T-helper 17 cell (primary cell): ENCODE results near the gene PTGES. TPM values are rescaled to one million over a fixed set of nuclear protein-coding genes. Genes with fewer than 3 reads are reported as not detected.
A peak's percentile ranks its signal among the peaks of the same experiment; 100 is the strongest.
"Not testable (repeated sequence)": the region's sequence is repeated elsewhere in the genome, so short reads cannot be mapped to it uniquely, and the experiment has no call there.

ENCODE experiments used
- ATAC-seq: fragments of 150-1000 bp; cut with Tn5 transposase; 2 replicates; pipeline ENCODE4 v1.10.0; 2021; ENCODE audit warnings: mild to moderate bottlenecking, moderate library complexity
- DNase-seq, 3 donors: peaks; one replicate each; pipeline versions ENCODE4 v3.0.0 to v3.0.0-alpha.2; 2020 to 2021
- H3K9me3 ChIP-seq: one replicate; pipeline ENCODE4 v1.7.0; 2013; ENCODE audit warnings: low read length, mild to moderate bottlenecking; ENCODE audit not compliant: control insufficient read depth, poor library complexity, severe bottlenecking
- H3K27ac Mint-ChIP-seq: one replicate; pipeline ENCODE4 v1.8.0; 2022; ENCODE audit warnings: mild to moderate bottlenecking, moderate library complexity, mixed read lengths
- H3K27me3 Mint-ChIP-seq: one replicate; pipeline ENCODE4 v1.8.0; 2022; ENCODE audit warnings: mixed read lengths
- H3K36me3 Mint-ChIP-seq: one replicate; pipeline ENCODE4 v1.8.0; 2022; ENCODE audit warnings: low read depth, mixed read lengths
- H3K4me1 Mint-ChIP-seq: one replicate; pipeline ENCODE4 v1.8.0; 2022; ENCODE audit warnings: mild to moderate bottlenecking, mixed read lengths
- H3K4me3 Mint-ChIP-seq: one replicate; pipeline ENCODE4 v1.8.0; 2022; ENCODE audit warnings: mild to moderate bottlenecking, moderate library complexity, mixed read lengths
- total RNA-seq, 4 donors: library from RNA in 2 of 4; stranded (reverse) in 2 of 4; gene quantifications; one replicate each; pipeline ENCODE4 v1.2.3 and lab custom pipeline; 2022 to 2026

The PTGES gene
- total RNA-seq, 2 donors from 2014 or later: 0.15 TPM; not detected in 1

DNA sequence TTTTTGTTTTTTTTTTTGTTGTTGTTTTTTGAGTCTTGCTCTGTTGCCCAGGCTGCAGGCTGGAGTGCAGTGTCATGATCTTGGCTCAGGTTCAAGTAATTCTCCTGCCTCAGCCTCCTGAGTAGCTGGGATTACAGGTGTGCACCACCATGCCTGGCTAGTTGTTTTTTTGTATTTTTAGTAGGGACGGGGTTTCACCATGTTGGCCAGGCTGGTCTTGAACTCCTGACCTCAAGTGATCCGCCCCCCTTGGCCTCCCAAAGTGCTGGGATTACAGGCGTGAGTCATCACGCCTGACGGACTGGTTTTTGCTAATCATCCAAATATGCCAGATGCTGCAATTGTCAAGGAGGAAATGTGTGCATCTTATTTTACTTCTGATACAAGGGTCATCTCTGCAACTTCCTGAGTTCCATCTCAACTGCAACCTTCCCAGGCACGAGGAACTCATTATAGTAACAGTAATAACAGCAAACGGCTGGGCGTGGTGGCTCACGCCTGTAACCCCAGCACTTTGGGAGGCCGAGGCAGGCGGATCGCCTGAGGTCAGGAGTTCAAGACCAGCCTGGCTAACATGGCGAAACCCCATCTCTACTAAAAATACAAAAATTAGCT lies 9.6 kb upstream of the PTGES start:
- not testable (repeated sequence) for H3K4me3 Mint-ChIP-seq, DNase-seq, ATAC-seq, H3K9me3 ChIP-seq, H3K4me1 Mint-ChIP-seq, H3K36me3 Mint-ChIP-seq
- H3K27me3 Mint-ChIP-seq: peaks cover 15% of the 10 kb centered on the region
- peak overlapping the region; percentile 16 for H3K27ac Mint-ChIP-seq

DNA sequence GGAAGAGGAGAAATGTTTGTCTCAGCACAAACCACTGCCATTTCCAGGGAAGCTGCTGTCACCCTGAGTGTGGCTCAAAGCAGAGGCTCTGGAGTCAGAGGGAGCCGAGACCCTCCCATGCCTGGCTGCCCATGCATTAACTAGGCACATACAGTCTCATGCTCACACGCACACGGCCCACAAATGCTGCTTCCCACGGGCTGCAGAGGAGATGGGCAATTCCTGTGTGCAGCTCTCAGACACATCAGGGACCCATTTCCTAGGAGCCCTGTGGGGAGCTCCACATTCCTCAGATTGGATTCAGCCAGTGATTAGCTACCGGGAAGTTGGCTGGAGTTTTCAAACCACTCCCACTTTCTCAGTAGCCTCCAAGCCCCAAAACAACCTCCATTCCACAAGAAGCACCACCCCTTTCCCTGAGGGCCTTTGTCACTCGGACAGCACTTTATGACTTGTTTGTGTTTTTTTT lies 9.1 kb upstream of the PTGES start:
- H3K27ac Mint-ChIP-seq: peak overlapping the region; percentile 16
- no peak for ATAC-seq
- peaks cover 15% of the 10 kb centered on the region for H3K27me3 Mint-ChIP-seq

DNA sequence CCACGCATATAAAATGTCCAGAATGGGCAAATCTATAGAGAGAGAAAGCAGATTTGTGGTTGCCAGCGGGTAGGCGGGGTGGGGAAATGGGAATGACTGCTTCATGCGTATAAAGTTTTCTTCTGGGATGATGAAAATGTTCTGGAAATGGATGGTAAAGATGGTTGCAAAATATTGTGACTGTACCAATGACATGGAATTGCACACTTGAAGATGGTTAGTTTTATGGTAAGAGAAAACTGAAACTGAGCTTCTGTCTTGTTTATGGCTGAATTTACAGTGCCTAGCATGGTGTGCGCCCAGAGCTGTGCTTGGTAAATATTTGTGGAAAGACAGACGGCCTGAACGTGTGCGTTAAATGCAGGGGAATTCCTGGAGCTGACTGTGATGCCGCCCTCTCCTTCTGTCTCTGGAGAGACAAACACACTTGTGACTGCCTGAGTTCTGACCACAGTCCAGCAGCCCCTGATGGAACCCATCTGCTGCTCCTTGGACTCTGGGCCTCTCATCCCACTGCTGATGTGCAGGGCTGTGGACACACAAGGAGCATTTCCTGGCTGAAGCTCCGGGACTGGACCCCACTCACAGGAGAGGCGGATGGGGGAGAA lies 8.6 kb upstream of the PTGES start:
- peaks cover 15% of the 10 kb centered on the region for H3K27me3 Mint-ChIP-seq
- ATAC-seq (no peak), DNase-seq (no peak)
- H3K27ac Mint-ChIP-seq: no peak overlapping the region
- peaks cover 2% of the 10 kb centered on the region for H3K36me3 Mint-ChIP-seq
- H3K4me3 Mint-ChIP-seq: no peak overlapping the region
- H3K4me1 Mint-ChIP-seq: peaks cover 8% of the 10 kb centered on the region
- no peaks in the 10 kb centered on the region for H3K9me3 ChIP-seq

More for the DNA sequence above, 9.1 kb upstream of the PTGES start:
- no peaks in the 10 kb centered on the region for H3K9me3 ChIP-seq
- Mint-ChIP-seq H3K36me3 (peaks cover 2% of the 10 kb centered on the region), H3K4me3 (no peak overlapping the region), H3K4me1 (peaks cover 7% of the 10 kb centered on the region)
- no peak for DNase-seq

DNA sequence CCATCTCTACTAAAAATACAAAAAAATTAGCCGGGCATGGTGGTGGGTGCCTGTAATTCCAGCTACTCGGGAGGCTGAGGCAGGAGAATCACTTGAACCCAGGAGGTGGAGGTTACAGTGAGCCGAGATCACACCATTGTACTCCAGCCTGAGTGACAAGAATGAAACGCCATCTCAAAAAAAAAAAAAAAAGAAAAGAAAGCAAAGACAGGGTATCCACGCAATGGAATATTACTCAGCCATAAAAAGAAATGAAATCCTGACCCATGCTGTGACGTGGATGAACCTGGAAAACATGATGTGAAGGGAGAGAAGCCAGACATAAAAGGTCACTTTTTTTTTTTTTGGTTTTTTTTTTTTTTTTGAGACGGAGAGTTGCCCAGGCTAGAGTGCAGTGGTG lies 7.9 kb upstream of the PTGES start:
- not testable (repeated sequence) for H3K36me3 Mint-ChIP-seq, H3K4me1 Mint-ChIP-seq, ATAC-seq, H3K27ac Mint-ChIP-seq, H3K4me3 Mint-ChIP-seq, DNase-seq, H3K9me3 ChIP-seq
- H3K27me3 Mint-ChIP-seq: peaks cover 15% of the 10 kb centered on the region

DNA sequence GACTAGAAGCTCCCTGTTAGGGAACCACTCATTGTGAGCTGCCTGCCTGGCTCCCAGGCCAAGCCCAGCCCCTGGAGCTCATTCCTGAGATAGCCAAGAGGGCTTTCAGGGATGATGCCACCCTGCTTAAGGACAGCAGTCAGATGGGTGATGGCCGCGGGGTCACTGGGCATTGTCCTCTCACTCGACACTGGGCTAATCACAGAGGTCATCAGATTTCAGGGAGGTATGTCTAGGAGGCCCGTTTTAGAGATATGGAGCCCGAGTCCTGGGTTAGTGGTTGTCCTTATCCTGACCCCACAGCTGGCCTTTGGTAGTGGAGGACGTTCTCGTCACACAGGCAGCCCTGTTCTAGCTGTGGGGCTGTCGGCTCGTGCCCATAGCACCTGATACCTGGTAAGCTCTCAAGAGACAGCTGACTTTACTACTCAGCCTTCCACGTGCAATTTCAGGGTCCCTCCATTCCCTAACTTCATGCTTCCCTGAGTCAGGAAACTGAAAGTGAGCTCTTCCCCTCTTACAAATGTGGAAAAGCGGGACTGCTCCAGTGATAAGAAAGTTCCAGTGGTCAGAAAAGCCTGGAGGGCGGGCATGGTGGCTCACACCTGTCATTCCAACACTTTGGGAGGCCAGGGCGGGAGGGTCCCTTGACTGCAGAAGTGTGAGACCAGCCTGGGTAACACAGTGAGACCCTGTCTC lies 7.1 kb upstream of the PTGES start:
- Mint-ChIP-seq H3K27ac (no peak overlapping the region), H3K27me3 (peaks cover 15% of the 10 kb centered on the region), H3K36me3 (peaks cover 2% of the 10 kb centered on the region), H3K4me1 (peaks cover 8% of the 10 kb centered on the region), H3K4me3 (no peak overlapping the region)
- DNase-seq (no peak), ATAC-seq (no peak)
- H3K9me3 ChIP-seq: no peaks in the 10 kb centered on the region

DNA sequence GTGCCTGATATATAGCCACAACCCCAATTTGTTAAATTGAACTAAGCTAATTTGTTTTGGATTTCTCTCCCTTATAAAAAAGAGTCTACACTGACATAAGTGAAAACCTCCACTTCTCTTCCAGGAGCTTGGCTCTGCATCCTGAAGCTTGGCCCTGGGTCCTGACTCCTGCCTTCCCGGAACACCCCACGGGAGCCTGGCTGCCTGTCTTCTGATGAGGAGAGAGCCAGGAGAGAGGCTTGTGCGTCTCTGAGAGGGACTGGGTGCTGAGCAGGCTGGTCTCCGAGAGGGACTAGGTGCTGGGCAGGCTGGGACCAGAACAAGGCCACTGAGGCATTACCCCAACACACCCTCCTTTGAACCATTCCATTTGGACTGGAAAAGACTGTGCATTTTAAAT lies 6.5 kb upstream of the PTGES start:
- DNase-seq: no peak
- Mint-ChIP-seq H3K36me3 (peaks cover 2% of the 10 kb centered on the region), H3K4me3 (no peak overlapping the region), H3K4me1 (peaks cover 8% of the 10 kb centered on the region), H3K27me3 (peaks cover 16% of the 10 kb centered on the region), H3K27ac (no peak overlapping the region)
- no peak for ATAC-seq
- H3K9me3 ChIP-seq: no peaks in the 10 kb centered on the region

DNA sequence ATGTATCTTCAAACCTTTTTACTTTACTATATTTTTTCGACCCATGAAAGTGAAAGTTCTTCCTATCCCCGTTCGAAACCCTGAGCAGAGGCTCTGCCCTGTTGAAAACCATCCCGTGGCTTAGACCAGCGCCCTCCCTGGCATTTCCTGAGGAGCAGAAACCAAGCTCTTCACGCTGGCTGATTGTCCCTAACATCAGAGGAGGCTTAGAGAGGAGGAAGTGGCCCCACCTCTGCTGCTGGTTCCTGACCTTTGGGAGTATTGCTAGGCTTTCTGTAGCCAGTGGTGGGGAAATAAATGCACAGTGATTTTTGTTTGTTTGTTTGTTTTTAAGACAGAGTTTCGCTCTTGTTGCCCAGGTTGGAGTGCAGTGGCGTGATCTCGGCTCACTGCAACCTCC lies 4.2 kb upstream of the PTGES start:
- no peak overlapping the region for H3K27ac Mint-ChIP-seq

DNA sequence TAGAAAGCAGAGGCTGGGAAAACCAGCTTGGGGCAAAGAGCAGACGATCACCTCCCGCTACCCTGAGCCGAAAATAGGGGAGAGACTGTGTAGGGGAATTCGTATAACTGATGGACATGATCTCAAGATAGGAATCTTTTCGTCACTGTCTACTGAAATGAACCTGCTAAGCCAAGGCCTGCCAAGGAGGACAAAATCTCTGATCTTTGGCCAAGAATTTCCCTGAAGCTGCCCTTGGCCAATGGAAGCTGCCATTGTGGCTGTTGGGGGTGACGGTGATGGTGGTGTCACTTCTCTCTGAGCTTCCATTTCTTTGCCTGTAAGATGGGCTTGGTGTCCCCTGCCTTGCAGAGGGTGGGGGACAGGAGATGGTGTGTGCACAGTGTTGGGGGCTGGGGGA lies 3.3 kb upstream of the PTGES start:
- ATAC-seq (no peak), DNase-seq (no peak)
- peaks cover 42% of the 10 kb centered on the region for H3K27me3 Mint-ChIP-seq
- H3K9me3 ChIP-seq: no peaks in the 10 kb centered on the region
- no peak overlapping the region for H3K27ac Mint-ChIP-seq
- no peak overlapping the region for H3K4me3 Mint-ChIP-seq
- H3K4me1 Mint-ChIP-seq: peaks cover 14% of the 10 kb centered on the region
- peaks cover 2% of the 10 kb centered on the region for H3K36me3 Mint-ChIP-seq

More for the DNA sequence above, 4.2 kb upstream of the PTGES start:
- ATAC-seq: no peak
- Mint-ChIP-seq H3K4me1 (peaks cover 14% of the 10 kb centered on the region), H3K36me3 (peaks cover 2% of the 10 kb centered on the region), H3K27me3 (peaks cover 38% of the 10 kb centered on the region), H3K4me3 (no peak overlapping the region)
- no peaks in the 10 kb centered on the region for H3K9me3 ChIP-seq
- DNase-seq: no peak

DNA sequence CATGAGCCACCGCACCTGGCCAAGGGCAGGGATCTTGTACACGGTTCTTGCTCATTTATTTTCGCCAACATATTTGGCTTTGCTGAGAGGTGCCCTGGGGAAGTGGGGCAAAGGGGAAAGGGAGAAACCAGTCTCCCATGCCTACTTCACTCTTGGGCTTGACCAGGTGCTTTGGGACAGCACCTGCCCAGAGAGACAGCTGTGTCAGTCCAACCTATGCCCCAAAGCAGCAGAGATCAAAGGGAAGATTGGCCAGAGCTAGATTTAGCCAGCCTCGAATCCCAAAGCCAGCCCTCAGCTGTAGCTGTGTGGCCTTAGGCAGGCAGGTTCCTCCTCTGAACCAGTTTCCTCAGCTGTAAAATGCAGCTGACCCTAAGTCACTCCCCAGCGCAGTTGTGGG lies 2.3 kb upstream of the PTGES start:
- peaks cover 2% of the 10 kb centered on the region for H3K36me3 Mint-ChIP-seq
- no peak for ATAC-seq
- H3K9me3 ChIP-seq: no peaks in the 10 kb centered on the region
- peaks cover 42% of the 10 kb centered on the region for H3K27me3 Mint-ChIP-seq
- DNase-seq: no peak
- no peak overlapping the region for H3K4me3 Mint-ChIP-seq
- H3K4me1 Mint-ChIP-seq: peaks cover 14% of the 10 kb centered on the region
- no peak overlapping the region for H3K27ac Mint-ChIP-seq

DNA sequence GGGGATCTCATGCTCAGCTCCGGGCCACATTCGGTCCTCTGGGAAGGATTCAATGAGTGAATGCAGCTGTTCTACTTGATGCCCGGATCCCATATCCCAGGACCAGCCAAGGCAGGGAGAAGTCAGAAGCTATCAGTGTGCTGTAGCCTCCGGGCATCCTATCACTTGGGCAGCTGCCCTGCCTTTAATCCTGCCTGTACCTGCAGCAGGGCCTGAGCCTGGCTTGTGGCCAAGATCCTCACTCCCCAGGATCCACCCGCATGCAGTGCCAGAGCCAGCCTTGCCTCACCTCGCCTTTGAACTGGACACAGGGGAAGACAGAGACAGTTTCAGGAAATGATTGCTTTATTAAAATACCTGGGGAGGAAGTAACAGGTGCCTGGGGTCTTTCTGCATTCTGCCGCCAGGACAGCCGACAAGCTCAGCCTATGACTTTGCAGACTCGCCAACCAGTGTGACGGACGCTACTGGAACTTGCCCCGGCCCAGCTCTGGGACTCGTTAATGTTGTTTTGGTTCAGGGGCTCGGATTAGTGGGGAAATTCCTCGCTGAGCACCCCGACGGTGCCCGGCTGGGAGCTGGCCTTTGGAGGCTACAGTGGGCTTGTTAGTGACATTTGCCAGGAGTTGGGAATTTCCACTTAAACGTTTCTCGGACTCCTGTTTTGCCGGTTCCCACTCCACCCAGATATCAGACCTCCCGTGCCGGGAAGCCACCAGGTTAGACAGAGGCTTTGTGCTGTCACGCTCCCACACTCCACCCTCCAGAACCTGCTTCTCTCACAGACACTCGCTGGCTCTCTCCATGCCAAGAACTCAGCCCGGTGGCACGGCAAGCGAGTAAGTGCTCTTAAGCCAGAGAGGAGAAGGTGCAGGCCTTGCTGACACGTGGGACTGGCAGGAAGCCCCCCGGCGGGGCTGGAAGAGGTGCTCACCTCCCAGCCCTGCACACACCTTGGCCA lies 721 bp downstream of the PTGES start:
- DNase-seq: no peak
- Mint-ChIP-seq H3K27ac (no peak overlapping the region), H3K4me1 (peaks cover 9% of the 10 kb centered on the region), H3K4me3 (no peak overlapping the region), H3K36me3 (no peaks in the 10 kb centered on the region), H3K27me3 (peaks cover 26% of the 10 kb centered on the region)
- no peaks in the 10 kb centered on the region for H3K9me3 ChIP-seq
- no peak for ATAC-seq

DNA sequence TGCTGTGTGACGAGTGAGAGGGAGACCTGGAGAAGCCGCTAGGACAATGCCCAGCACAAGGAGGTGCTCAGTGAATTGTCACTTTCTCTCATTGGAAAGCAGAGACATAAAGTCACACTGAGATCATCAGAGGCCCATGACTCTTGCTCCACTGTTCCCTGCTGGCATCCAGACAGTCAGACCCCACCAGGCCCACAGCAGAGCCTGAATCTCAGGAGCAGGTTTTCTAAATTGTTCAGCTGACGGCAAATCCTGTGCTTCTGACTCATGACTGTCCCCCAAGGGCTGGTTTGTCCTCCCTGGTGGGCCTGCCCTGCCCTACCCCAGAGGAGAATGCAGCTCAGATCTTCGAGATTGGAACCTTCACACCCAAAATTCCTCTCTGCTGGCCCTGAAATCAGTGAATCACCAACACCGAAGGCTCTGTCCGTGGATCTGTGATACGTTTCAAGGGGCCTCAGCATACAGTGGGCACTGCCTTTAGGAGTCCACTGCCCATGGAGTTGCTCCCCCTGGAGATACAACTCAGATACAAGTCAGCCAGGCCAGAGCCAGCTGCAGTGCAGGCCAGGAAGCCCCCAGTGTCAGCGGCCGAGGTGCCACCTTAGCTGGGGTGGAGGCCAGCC lies 2.7 kb downstream of the PTGES start:
- H3K27me3 Mint-ChIP-seq: peaks cover 26% of the 10 kb centered on the region
- DNase-seq (no peak), ATAC-seq (no peak)
- H3K4me1 Mint-ChIP-seq: peaks cover 6% of the 10 kb centered on the region
- no peaks in the 10 kb centered on the region for H3K36me3 Mint-ChIP-seq
- H3K9me3 ChIP-seq: no peaks in the 10 kb centered on the region
- no peak overlapping the region for H3K27ac Mint-ChIP-seq
- no peak overlapping the region for H3K4me3 Mint-ChIP-seq

DNA sequence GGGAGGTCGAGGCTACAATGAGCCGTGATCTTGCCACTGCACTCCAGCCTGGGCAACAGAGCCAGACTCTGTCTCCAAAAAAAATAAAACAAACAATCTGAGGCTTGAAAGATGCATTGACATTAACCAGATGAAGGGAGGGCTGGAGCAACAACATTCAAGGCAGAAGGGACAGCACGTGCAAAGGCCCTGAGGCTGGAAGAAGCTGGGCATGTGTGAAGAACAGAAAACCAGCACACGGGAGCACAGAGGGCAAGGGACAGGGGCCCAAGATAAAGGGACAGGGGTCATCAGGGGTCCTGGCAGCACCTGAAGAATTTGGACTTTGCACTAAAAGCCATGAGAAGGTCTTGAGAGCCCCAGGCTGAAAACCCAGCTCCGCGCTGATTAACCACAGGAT lies 3.3 kb downstream of the PTGES start:
- ATAC-seq (no peak), DNase-seq (no peak)
- Mint-ChIP-seq H3K36me3 (no peaks in the 10 kb centered on the region), H3K4me1 (peaks cover 6% of the 10 kb centered on the region), H3K27me3 (peaks cover 26% of the 10 kb centered on the region), H3K4me3 (no peak overlapping the region), H3K27ac (no peak overlapping the region)
- no peaks in the 10 kb centered on the region for H3K9me3 ChIP-seq
